ENCODE results near the gene KIDINS220. TPM values are rescaled to one million over a fixed set of nuclear protein-coding genes. Genes with fewer than 3 reads are reported as not detected.

KIDINS220 gene
- total RNA-seq, 6 experiments from 2014 or later: 17.0 to 24.8 (median 21.5) TPM

DNA sequence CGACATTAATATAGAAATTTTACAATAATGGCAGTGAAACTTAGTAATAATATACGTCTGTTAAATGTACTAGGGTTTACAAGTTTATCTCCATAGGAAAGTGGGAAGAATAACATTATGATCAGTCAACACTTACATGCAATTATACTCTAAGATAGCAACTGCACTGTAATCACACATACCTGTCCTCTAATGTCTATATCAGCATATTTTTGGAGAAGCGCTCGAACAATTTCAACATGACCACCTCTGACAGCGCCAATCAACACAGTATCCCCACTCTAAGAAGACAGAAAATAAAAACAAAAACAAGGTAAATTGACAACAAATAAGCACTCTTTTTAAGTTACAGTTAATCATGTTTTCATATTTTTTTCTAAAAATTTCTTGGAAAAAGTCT is 37.2 kb downstream of the KIDINS220 start:
- 97% methylated on average over 5 of the region's 5 CpGs for WGBS (ENCODE audit: insufficient coverage, low coverage, low lambda C conversion rate, missing lambda C conversion rate)
- peaks cover 0 to 45% (median 11%) of the 10 kb centered on the region in 4 donors for H3K36me3 ChIP-seq
- H3K27me3 ChIP-seq: no peaks in the 10 kb centered on the region
- TF ChIP-seq, protein P1, sequence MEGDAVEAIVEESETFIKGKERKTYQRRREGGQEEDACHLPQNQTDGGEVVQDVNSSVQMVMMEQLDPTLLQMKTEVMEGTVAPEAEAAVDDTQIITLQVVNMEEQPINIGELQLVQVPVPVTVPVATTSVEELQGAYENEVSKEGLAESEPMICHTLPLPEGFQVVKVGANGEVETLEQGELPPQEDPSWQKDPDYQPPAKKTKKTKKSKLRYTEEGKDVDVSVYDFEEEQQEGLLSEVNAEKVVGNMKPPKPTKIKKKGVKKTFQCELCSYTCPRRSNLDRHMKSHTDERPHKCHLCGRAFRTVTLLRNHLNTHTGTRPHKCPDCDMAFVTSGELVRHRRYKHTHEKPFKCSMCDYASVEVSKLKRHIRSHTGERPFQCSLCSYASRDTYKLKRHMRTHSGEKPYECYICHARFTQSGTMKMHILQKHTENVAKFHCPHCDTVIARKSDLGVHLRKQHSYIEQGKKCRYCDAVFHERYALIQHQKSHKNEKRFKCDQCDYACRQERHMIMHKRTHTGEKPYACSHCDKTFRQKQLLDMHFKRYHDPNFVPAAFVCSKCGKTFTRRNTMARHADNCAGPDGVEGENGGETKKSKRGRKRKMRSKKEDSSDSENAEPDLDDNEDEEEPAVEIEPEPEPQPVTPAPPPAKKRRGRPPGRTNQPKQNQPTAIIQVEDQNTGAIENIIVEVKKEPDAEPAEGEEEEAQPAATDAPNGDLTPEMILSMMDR (IDR thresholded peaks at IDR 0.05): no peak
- no peak for TF ChIP-seq POLR2A (IDR thresholded peaks at IDR 0.05)
- no peaks in the 10 kb centered on the region for H3K9me3 ChIP-seq
- H3K27ac ChIP-seq: no peak overlapping the region
- peaks cover 0 to 13% (median 0%) of the 10 kb centered on the region in 4 donors for H3K4me1 ChIP-seq
- intact Hi-C loops (cut with DNase I): no loop called here
- no peak overlapping the region for H3K4me3 ChIP-seq
- no peak for DNase-seq
- ATAC-seq: no peak

DNA sequence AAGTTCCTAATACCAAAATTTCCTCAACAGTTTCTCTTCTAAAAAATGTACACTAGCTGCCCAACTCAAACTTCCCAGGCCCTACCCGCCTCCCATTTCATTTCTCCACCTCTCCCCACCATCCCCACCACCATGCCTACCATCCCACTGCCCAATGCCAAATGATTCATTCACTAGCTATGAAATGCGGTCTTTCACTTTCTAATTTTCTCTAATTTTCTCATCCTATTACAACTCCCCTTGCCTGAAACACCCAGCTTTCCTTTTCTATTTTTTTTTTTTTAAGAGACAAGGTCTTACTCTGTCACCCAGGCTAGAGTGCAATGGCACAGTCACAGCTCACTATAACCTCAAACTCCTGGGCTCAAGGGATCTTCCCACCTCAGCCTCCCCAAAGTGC is 38.4 kb downstream of the KIDINS220 start:
- Histone ChIP-seq H3K4me1 (peaks cover 0 to 13% (median 0%) of the 10 kb centered on the region in 4 donors), H3K36me3 (peaks cover 0 to 47% (median 10%) of the 10 kb centered on the region in 4 donors), H3K4me3 (no peak overlapping the region), H3K27ac (no peak overlapping the region), H3K27me3 (no peaks in the 10 kb centered on the region), H3K9me3 (no peaks in the 10 kb centered on the region)
- no peak for DNase-seq
- WGBS (ENCODE audit: insufficient coverage, low coverage, low lambda C conversion rate, missing lambda C conversion rate): 100% methylated on average over 2 of the region's 2 CpGs
- no peak for ATAC-seq
- intact Hi-C loops (cut with DNase I): no loop called here
- TF ChIP-seq POLR2A (IDR thresholded peaks at IDR 0.05): no peak
- TF ChIP-seq, protein P1 (IDR thresholded peaks at IDR 0.05): no peak

DNA sequence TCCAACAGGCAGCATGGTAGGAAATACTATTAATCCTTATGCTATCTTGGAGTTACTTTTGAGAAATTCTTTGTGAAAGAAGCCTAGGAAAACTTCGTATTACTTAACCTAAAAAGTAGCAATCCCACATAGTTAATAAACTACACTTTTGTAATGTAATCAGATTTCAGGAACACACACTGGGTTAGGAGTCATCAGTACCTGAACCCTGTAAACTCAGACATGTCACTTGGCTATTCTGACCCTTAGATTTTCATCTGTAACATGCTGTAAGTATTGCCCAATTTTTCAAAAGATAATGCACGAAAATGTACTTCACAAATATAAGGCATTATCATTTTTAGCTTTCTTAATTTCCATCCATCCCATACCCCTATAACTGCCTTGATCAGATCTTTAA is 39.0 kb downstream of the KIDINS220 start:
- TF ChIP-seq POLR2A (IDR thresholded peaks at IDR 0.05): no peak
- TF ChIP-seq, protein P1 (IDR thresholded peaks at IDR 0.05): no peak
- intact Hi-C loops (cut with DNase I): no loop called here
- H3K36me3 ChIP-seq: peaks cover 0 to 53% (median 12%) of the 10 kb centered on the region in 4 donors
- H3K27ac ChIP-seq: no peak overlapping the region
- peaks cover 0 to 13% (median 0%) of the 10 kb centered on the region in 4 donors for H3K4me1 ChIP-seq
- no peaks in the 10 kb centered on the region for H3K9me3 ChIP-seq
- ATAC-seq (peak in 2 of 4 donors; percentile 45 to 65), DNase-seq (no peak)
- WGBS (ENCODE audit: insufficient coverage, low coverage, low lambda C conversion rate, missing lambda C conversion rate): 51% methylated on average over 2 of the region's 2 CpGs
- H3K4me3 ChIP-seq: no peak overlapping the region
- H3K27me3 ChIP-seq: no peaks in the 10 kb centered on the region

DNA sequence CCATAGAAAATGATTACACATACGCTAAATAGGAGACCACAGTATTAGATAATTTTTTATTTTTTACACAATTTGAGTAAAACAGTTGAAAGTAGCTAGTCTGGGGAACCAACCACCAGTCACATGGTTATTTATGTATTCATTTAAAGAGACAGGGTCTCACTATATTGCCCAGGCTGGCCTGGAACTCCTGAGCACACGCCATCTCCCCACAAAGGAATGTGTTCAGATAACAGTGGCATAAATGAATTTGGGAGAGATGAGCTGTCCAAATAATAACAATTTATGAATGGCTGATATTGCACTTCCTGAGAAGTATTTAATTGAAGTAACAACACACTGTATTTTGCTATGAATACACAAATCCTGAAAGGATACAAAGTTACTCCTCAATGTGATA is 39.7 kb downstream of the KIDINS220 start:
- WGBS (ENCODE audit: insufficient coverage, low coverage, low lambda C conversion rate, missing lambda C conversion rate): 67% methylated on average over 2 of the region's 2 CpGs
- Histone ChIP-seq H3K4me1 (peaks cover 0 to 13% (median 0%) of the 10 kb centered on the region in 4 donors), H3K36me3 (peaks cover 0 to 57% (median 14%) of the 10 kb centered on the region in 4 donors), H3K4me3 (no peak overlapping the region), H3K9me3 (no peaks in the 10 kb centered on the region), H3K27ac (no peak overlapping the region), H3K27me3 (no peaks in the 10 kb centered on the region)
- ATAC-seq (no peak), DNase-seq (no peak)
- intact Hi-C loops (cut with DNase I): no loop called here
- no peak for TF ChIP-seq POLR2A (IDR thresholded peaks at IDR 0.05)
- TF ChIP-seq, protein P1 (IDR thresholded peaks at IDR 0.05): no peak

All from right lobe of liver (tissue), 6 donors.